ENCODE measurements around the gene COQ3. TPM values are rescaled to one million over a fixed set of nuclear protein-coding genes. Genes with fewer than 3 reads are reported as not detected.

Gene COQ3
- total RNA-seq, 2 experiments from 2014 or later = 6.6 to 7.5 TPM

DNA sequence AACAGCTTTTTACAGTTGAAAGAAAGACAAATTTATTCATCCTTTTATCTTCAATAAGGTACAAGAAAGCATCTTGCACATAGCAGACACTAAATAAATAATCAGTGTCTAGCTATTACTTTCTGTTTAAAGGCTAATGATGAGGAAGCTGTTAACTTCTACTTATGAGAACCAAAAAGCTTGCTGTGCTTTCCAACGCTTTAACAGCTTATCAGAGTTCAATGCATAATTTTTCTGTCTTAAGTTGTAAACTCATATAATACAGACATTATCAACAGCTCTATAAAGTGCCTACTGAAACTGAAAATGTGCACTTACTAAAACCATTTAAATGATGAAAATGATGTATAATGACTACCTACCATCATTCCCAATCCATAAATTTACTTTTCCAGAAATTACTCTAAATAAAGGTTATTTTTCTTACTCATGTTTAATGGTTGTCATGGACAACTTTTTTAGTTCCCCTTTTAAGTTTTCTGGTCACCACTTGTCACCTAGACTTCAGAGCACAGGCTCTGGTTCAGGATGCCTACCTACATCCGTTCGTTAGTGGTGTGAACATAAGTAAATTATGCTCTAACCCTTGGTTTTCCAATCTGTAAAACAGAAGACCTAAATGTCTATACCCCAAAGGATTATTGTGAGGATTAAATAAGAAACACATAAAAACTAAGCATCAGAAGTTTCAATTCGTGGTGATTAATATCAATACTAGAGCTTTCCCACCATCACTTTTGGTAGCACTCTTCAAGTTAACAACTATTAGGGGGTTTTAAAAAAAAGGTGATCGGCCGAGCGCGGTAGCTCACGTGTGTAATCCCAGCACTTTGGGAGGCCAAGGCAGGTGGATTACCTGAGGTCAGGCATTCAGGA is 23.1 kb upstream of the COQ3 start:
- H3K36me3 Mint-ChIP-seq (ENCODE audit: low read depth) = peaks cover 43% of the 10 kb centered on the region
- DNase-seq = no peak
- peaks cover 40% of the 10 kb centered on the region for H3K4me1 Mint-ChIP-seq
- ChIA-PET POLR2A (no interaction called here), CTCF (interaction anchor here (0.6 to 2.1 kb wide), 3 partner anchors 9 to 87 kb away, joined by 4 to 10 read pairs (median 7); no protein-coding TSS in a partner anchor)
- H3K9me3 Mint-ChIP-seq = no peaks in the 10 kb centered on the region
- no peak overlapping the region for H3K27ac Mint-ChIP-seq
- H3K27me3 Mint-ChIP-seq = no peaks in the 10 kb centered on the region
- H3K4me3 Mint-ChIP-seq = no peak overlapping the region

DNA sequence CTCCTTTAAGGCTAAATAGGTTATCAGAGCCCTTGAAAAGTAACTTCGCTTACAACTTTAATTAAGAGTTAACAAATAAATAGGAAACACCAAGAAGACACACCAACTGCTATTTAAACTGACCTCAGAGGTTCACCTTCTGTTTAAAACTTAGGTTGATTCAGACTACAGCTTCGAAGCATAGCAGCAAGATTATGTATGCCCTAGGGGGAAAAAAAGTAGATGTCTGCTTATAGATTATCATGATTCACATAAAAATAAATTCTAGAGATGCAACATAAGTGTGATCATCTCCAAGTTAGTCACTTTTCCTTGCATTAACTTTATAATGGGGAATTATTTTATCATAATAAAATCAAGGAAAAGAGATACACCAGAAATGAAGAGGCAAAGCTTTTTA is 22.2 kb upstream of the COQ3 start:
- Mint-ChIP-seq H3K4me1 (peaks cover 37% of the 10 kb centered on the region), H3K27ac (no peak overlapping the region)
- POLR2A ChIA-PET = no interaction called here

DNA sequence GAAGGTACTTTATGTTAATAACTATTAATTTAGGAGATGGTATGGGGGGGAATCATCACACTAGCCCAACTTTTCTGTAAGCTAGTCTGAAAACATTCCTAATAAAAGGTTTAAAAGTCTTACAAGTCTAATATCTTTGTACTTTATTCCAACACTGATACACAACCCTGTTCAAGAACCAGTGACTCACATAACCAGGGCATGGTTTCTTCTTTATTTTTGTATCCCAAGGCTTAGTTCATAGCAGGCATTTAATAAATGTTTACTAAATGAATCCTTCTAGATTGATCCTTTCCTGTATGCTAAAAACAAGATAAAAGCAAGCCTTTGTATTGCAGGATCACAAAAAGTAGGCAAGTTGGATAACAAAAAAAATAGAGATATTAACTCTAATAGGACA is 21.5 kb upstream of the COQ3 start:
- ChIA-PET CTCF (no interaction called here), POLR2A (interaction anchor here (1.1 to 2.3 kb wide), 2 partner anchors 9 to 10 kb away, joined by 4 to 11 read pairs; partner anchors contain the start of gene PNISR)
- DNase-seq = no peak
- H3K36me3 Mint-ChIP-seq (ENCODE audit: low read depth) = peaks cover 43% of the 10 kb centered on the region
- H3K4me3 Mint-ChIP-seq = no peak overlapping the region
- H3K27me3 Mint-ChIP-seq = no peaks in the 10 kb centered on the region
- H3K4me1 Mint-ChIP-seq = peaks cover 34% of the 10 kb centered on the region
- H3K9me3 Mint-ChIP-seq = no peaks in the 10 kb centered on the region
- no peak overlapping the region for H3K27ac Mint-ChIP-seq

More for the DNA sequence above, 22.2 kb upstream of the COQ3 start:
- Mint-ChIP-seq H3K36me3 (ENCODE audit: low read depth) (peaks cover 40% of the 10 kb centered on the region), H3K27me3 (no peaks in the 10 kb centered on the region), H3K9me3 (no peaks in the 10 kb centered on the region), H3K4me3 (no peak overlapping the region)
- CTCF ChIA-PET = interaction anchor here (1.6 kb wide), 1 partner anchor 10 kb away, joined by 7 read pairs; no protein-coding TSS in a partner anchor
- no peak for DNase-seq

DNA sequence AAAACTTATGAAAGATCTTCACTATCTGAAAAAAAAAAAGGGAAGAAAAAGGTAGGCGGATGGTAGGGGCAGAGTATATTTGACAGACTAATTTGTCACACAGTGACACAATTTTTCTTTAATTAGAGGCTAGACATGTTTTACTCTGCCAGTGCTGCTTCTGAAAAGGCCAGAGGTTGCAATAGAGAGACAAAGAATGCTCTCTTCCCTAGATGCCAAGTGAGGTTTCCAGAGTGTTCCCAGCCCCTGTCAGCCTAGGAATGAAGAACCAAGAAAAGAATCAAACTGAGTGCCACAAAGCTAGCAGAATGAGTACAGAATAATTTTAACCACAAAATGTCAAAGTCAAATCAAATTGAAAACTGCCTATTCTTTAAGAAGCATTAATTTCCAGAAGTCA is 18.1 kb upstream of the COQ3 start:
- ChIA-PET CTCF (no interaction called here), POLR2A (interaction anchor here (1.0 to 1.2 kb wide), 2 partner anchors 10 to 13 kb away, joined by 3 read pairs; partner anchors contain the start of gene PNISR)
- Mint-ChIP-seq H3K9me3 (no peaks in the 10 kb centered on the region), H3K4me3 (no peak overlapping the region), H3K27ac (no peak overlapping the region), H3K36me3 (ENCODE audit: low read depth) (peaks cover 62% of the 10 kb centered on the region), H3K27me3 (no peaks in the 10 kb centered on the region), H3K4me1 (peaks cover 18% of the 10 kb centered on the region)
- DNase-seq = no peak

DNA sequence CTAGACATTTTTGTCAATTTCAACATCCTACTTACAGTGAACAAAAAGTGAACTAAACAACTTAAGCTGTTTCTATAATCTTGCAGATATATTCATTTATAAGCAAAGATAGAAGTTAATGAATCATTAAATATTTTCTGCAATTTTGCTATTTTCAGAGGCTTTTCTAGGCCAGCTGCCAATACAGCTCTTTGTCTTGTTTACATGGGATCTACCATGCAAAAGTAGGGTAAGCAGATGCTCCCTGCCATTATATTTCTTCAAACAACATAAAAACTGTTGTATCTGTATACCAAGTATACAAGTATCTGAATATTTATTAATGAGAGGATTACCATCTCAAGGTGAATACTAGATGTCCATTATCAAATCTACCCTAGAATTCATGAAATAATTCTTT is 15.7 kb upstream of the COQ3 start:
- Mint-ChIP-seq H3K4me1 (peaks cover 10% of the 10 kb centered on the region), H3K36me3 (ENCODE audit: low read depth) (peaks cover 69% of the 10 kb centered on the region)
- CTCF ChIA-PET = interaction anchor here (1.0 to 2.3 kb wide), 3 partner anchors 16 to 79 kb away, joined by 3 to 5 read pairs (median 5); partner anchors contain the start of gene COQ3

DNA sequence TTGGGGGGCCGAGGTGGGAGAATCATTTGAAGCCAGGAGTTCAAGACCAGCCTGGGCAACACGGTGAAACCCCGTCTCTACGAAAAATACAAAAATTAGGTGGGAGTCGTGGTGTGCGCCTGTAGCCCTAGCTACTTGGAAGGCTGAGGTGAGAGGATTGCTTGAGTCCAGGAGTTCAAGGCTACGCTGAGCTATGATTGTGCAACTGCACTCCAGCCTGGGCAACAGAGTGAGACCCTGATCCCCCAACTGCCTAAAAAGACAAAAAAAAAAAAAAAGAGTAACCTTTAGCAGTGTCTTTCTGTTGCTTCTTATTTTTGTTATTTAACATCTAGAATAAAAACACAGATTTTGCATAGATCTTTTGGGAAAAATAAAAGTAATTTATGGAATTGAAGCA is 13.1 kb upstream of the COQ3 start:
- H3K36me3 Mint-ChIP-seq (ENCODE audit: low read depth) = peaks cover 70% of the 10 kb centered on the region
- POLR2A ChIA-PET = interaction anchor here (1.1 kb wide), 1 partner anchor 8 kb away, joined by 4 read pairs; no protein-coding TSS in a partner anchor
- H3K27me3 Mint-ChIP-seq = no peaks in the 10 kb centered on the region
- no peak for DNase-seq
- H3K4me3 Mint-ChIP-seq = no peak overlapping the region
- H3K27ac Mint-ChIP-seq = no peak overlapping the region
- no peaks in the 10 kb centered on the region for H3K9me3 Mint-ChIP-seq
- CTCF ChIA-PET = no interaction called here
- peaks cover 5% of the 10 kb centered on the region for H3K4me1 Mint-ChIP-seq

More for the DNA sequence above, 15.7 kb upstream of the COQ3 start:
- no peaks in the 10 kb centered on the region for H3K9me3 Mint-ChIP-seq
- H3K4me3 Mint-ChIP-seq = no peak overlapping the region
- no peak overlapping the region for H3K27ac Mint-ChIP-seq
- no peaks in the 10 kb centered on the region for H3K27me3 Mint-ChIP-seq
- POLR2A ChIA-PET = interaction anchor here (1.8 to 2.1 kb wide), 2 partner anchors 15 kb away, joined by 5 to 6 read pairs; partner anchors contain the start of gene PNISR
- DNase-seq = no peak

DNA sequence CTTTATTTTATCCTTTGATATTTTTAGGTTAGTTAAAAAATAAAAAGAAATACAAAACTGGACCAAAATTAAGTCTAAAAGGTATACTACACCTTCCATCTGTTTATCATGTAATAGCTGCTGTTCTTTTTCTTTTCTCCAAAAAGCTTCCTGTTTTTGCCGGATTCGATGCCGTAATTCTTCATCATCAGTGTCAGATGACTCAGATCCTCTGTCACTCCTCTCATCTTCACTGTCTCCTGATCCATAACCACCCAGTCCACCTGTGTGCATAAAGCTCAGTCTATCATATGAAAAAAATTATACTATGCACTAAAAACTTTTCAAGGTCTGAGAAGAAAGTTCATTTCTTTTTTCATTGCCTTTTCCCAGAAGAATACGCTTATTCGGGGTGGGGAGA is 8.5 kb upstream of the COQ3 start:
- CTCF ChIA-PET = interaction anchor here (0.6 to 1.2 kb wide), 3 partner anchors 9 to 50 kb away, joined by 3 to 4 read pairs (median 3); partner anchors contain the start of gene COQ3
- Mint-ChIP-seq H3K27ac (no peak overlapping the region), H3K4me3 (no peak overlapping the region), H3K36me3 (ENCODE audit: low read depth) (peaks cover 62% of the 10 kb centered on the region), H3K27me3 (no peaks in the 10 kb centered on the region), H3K9me3 (no peaks in the 10 kb centered on the region), H3K4me1 (no peaks in the 10 kb centered on the region)
- no peak for DNase-seq
- POLR2A ChIA-PET = interaction anchor here (1.1 to 2.1 kb wide), 3 partner anchors 9 to 22 kb away, joined by 3 to 11 read pairs (median 6); partner anchors contain the start of genes COQ3 and PNISR

DNA sequence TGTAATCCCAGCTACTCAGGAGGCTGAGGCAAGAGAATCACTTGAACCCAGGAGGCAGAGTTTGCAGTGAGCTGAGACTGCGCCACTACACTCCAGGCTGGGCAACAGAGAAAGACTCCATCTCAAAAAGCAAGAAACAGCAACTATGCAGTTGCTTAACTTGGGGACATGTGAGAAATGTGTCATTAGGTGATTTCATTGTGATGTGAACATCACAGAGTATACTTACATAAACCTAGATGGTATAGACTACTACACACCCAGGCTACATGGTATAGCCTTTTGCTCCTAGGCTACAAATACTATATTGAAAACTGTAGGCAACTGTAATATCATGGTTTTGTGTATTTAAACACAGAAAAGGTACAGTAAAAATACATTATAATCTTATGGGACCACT is 3.3 kb upstream of the COQ3 start:
- Mint-ChIP-seq H3K27me3 (no peaks in the 10 kb centered on the region), H3K4me1 (peaks cover 13% of the 10 kb centered on the region), H3K9me3 (no peaks in the 10 kb centered on the region), H3K27ac (no peak overlapping the region), H3K36me3 (ENCODE audit: low read depth) (peaks cover 28% of the 10 kb centered on the region), H3K4me3 (no peak overlapping the region)
- ChIA-PET POLR2A (no interaction called here), CTCF (interaction anchor here (1.4 kb wide), 1 partner anchor 29 kb away, joined by 4 read pairs; no protein-coding TSS in a partner anchor)
- no peak for DNase-seq

DNA sequence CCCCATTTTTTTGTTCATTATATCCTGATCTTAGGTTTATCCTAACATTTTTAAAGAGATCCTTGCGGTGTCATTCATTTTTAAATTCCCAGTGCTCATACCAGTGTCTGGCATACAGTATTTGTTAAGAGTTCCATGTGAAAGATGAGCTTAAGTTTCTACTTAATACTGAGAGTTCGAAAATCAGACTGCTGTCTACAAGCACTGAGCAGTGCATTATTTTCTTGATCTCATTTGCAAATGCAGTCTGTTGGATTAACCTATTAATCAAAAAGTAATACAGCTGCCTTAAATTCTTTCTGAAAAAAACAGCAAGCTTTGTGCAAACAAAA is 663 bp downstream of the COQ3 start:
- H3K27ac Mint-ChIP-seq = peak overlapping the region; percentile 69
- ChIA-PET CTCF (interaction anchor here (0.9 to 1.7 kb wide), 11 partner anchors 10 to 62 kb away, joined by 3 to 21 read pairs (median 5); partner anchors contain the start of gene PNISR), POLR2A (interaction anchor here (0.5 to 4.1 kb wide), 10 partner anchors 9 to 175 kb away, joined by 3 to 46 read pairs (median 4); partner anchors contain the start of genes CCNC and PNISR)
- peaks cover 16% of the 10 kb centered on the region for H3K4me1 Mint-ChIP-seq
- H3K4me3 Mint-ChIP-seq = peak overlapping the region; percentile 91
- peaks cover 7% of the 10 kb centered on the region for H3K36me3 Mint-ChIP-seq (ENCODE audit: low read depth)
- DNase-seq = no peak
- no peaks in the 10 kb centered on the region for H3K27me3 Mint-ChIP-seq
- H3K9me3 Mint-ChIP-seq = no peaks in the 10 kb centered on the region

DNA sequence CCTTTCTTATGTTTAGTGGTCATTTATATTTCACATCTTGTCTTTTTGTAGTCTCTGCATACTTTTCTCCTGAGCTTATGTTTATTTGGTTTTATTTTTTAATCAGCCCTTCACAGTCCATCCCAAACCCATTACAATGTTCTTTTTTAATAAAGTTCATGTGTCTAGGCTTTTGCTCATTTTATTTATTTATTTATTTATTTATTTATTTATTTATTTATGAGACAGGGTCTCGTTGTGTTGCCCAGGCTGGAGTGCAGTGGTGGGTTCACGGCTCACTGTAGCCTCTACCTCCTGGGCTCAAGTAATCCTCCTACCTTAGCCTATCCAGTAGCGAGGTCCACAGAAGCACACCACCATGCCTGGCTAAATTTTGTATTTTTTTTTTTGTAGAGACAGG is 3.1 kb downstream of the COQ3 start:
- Mint-ChIP-seq H3K36me3 (ENCODE audit: low read depth) (no peaks in the 10 kb centered on the region), H3K4me3 (no peak overlapping the region), H3K4me1 (peaks cover 16% of the 10 kb centered on the region), H3K9me3 (no peaks in the 10 kb centered on the region), H3K27ac (no peak overlapping the region), H3K27me3 (no peaks in the 10 kb centered on the region)
- DNase-seq = no peak
- POLR2A ChIA-PET = no interaction called here
- CTCF ChIA-PET = no interaction called here

DNA sequence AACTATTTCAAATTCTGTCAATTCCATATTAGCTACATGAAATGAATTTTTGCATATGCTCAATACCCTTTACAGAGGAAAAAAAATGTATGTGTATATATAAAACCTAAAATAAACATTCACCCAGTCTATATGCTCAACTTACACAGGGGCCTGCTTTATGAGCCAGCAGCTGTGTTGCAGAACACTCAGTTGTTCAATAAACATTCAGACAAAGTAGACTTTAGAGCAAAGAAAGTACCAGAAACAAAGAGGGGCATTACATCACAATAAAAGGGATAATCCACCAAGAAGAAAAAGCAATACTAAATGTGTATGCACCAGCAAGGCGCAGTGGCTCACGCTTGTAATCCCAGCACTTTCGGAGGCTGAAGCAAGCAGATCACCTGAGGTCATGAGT is 9.5 kb downstream of the COQ3 start:
- Mint-ChIP-seq H3K27me3 (no peaks in the 10 kb centered on the region), H3K4me3 (no peak overlapping the region), H3K4me1 (no peaks in the 10 kb centered on the region), H3K36me3 (ENCODE audit: low read depth) (no peaks in the 10 kb centered on the region), H3K27ac (no peak overlapping the region), H3K9me3 (no peaks in the 10 kb centered on the region)
- POLR2A ChIA-PET = interaction anchor here (1.1 kb wide), 1 partner anchor 9 kb away, joined by 4 read pairs; the partner anchor contains the start of gene COQ3
- CTCF ChIA-PET = no interaction called here
- no peak for DNase-seq

DNA sequence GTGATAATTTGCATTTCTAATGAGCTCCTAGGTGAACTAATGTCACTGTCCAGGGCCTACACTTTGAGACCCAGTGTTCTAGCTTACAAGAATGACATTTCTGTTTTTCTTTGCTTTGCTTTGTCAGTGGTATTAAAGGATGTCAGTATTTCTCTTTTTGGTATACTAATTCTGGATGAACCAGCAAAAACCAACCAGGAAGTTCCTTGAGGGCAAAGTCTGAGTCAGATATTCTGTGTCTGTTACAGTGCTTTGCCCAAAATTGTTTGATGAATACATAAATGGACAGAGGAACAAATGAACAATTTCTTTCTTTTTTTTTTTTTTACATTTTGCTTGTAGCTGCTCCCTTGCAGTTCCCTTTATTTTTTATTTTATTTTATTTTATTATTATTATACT is 15.4 kb downstream of the COQ3 start:
- no peak overlapping the region for H3K4me3 Mint-ChIP-seq
- ChIA-PET POLR2A (no interaction called here), CTCF (no interaction called here)
- H3K27ac Mint-ChIP-seq = no peak overlapping the region
- no peaks in the 10 kb centered on the region for H3K27me3 Mint-ChIP-seq
- H3K4me1 Mint-ChIP-seq = peaks cover 6% of the 10 kb centered on the region
- no peak for DNase-seq
- no peaks in the 10 kb centered on the region for H3K9me3 Mint-ChIP-seq
- H3K36me3 Mint-ChIP-seq (ENCODE audit: low read depth) = no peaks in the 10 kb centered on the region

DNA sequence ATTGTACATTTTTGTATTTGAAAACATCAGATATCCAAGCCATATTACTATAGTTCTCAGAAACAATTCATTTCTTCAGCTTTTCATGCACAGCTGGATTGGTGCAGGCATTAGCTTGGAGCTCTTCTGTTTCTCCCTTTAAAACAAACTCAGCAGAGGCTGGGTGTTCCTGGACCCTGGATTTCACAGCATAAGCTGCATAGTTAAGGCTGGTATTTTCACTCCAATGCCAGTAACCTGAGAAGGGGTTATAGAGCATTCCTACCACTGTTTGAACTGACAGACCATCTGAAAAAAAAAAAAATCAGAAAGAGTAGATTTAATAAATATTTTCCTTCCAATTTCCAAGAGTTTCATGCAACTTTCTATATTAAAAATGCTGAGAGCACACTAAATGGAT is 24.5 kb downstream of the COQ3 start:
- Mint-ChIP-seq H3K4me3 (no peak overlapping the region), H3K9me3 (no peaks in the 10 kb centered on the region), H3K27me3 (no peaks in the 10 kb centered on the region), H3K27ac (no peak overlapping the region), H3K4me1 (peaks cover under 1% of the 10 kb centered on the region), H3K36me3 (ENCODE audit: low read depth) (no peaks in the 10 kb centered on the region)
- no peak for DNase-seq
- ChIA-PET CTCF (interaction anchor here (0.6 to 0.7 kb wide), 2 partner anchors 9 to 1454 kb away, joined by 4 read pairs; no protein-coding TSS in a partner anchor), POLR2A (interaction anchor here (1.3 kb wide), 1 partner anchor 56 kb away, joined by 3 read pairs; no protein-coding TSS in a partner anchor)
